K562 (cell line): Measurements from ENCODE around the gene RAX. TPM values are rescaled to one million over a fixed set of nuclear protein-coding genes. Genes with fewer than 3 reads are reported as not detected.

ENCODE experiments used
- ATAC-seq: fragments of 200-7000 bp; cut with Tn5 transposase; 3 replicates; pipeline ENCODE4 v1.9.1; 2020; ENCODE audit warnings: moderate library complexity
- BruUV-seq: library from RNA; stranded (reverse); fragments of 400-500 nt; replicated peaks from 2 replicates; lab custom pipeline; 2021; lab: Mats Ljungman, UMichigan
- CTCF ChIA-PET: fragments of 300-600 bp; formaldehyde crosslinking; extraction: SDS; loops from one replicate; lab custom pipeline; 2021; ENCODE audit warnings: low intra/inter-chr PET ratio; lab: Yijun Ruan, JAX
- POLR2A ChIA-PET: fragments of 300-600, 350-650 bp; sonication (Branson Sonifier 250); formaldehyde crosslinking; extraction: SDS; loops from one replicate; lab custom pipeline; 2021; ENCODE audit warnings: antibody characterized with exemption, inconsistent platforms; lab: Yijun Ruan, JAX
- DNase-seq, 4 experiments: peaks; one replicate each; pipeline versions ENCODE4 v3.0.0 to v3.0.0-alpha.2; 2011 to 2018; ENCODE audit warnings: low spot score in 3 of 4, mixed read lengths in 3 of 4; ENCODE audit errors: extremely low read depth in 1 of 4
- FAIRE-seq: peaks from 2 replicates; lab custom pipeline; 2011; peaks lifted over from hg19 to GRCh38; lab: Jason Lieb, UNC
- H2AFZ ChIP-seq: 2 replicates; pipeline ENCODE4 v1.6.0; 2011; ENCODE audit warnings: low read depth, low read length, control low read depth, inconsistent platforms
- H3K27ac ChIP-seq: fragments of 200-600 bp; 3 replicates; pipeline ENCODE4 v1.8.0; 2011; ENCODE audit warnings: low read depth, mild to moderate bottlenecking, control low read depth, inconsistent platforms, low read length, moderate library complexity, mixed read lengths; ENCODE audit errors: extremely low read depth
- H3K27me3 ChIP-seq, 2 experiments: fragments of 300-600 bp in 1 of 2; 2 replicates in 1 of 2; 3 replicates in 1 of 2; pipeline versions ENCODE4 v1.6.0 to v1.8.0; 2011; ENCODE audit warnings: inconsistent platforms in 2 of 2, low read length in 2 of 2, mild to moderate bottlenecking in 1 of 2, mixed read lengths in 1 of 2, moderate library complexity in 1 of 2; ENCODE audit not compliant: control insufficient read depth in 2 of 2, insufficient read depth in 2 of 2
- H3K36me3 ChIP-seq: fragments of 300-600 bp; 3 replicates; pipeline ENCODE4 v1.8.0; 2011; ENCODE audit warnings: mild to moderate bottlenecking, low read length, inconsistent platforms; ENCODE audit not compliant: control insufficient read depth, insufficient read depth
- H3K4me1 ChIP-seq, 2 experiments: fragments of 200-600 bp in 1 of 2; replicated peaks in 1 of 2; 2 replicates in 1 of 2; 3 replicates in 1 of 2; pipeline versions ENCODE4 v1.5.1 to v1.8.0; 2011; ENCODE audit warnings: inconsistent platforms in 2 of 2, low read length in 2 of 2, mild to moderate bottlenecking in 1 of 2, mixed read lengths in 1 of 2, moderate library complexity in 1 of 2; ENCODE audit not compliant: control insufficient read depth in 2 of 2, insufficient read depth in 2 of 2
- H3K4me2 ChIP-seq: 2 replicates; pipeline ENCODE4 v1.6.1; 2011; ENCODE audit warnings: low read length, control low read depth, inconsistent platforms, mixed read lengths; ENCODE audit not compliant: insufficient read depth
- H3K4me3 ChIP-seq: fragments of 200-600 bp; sonication (generic), shearing (Covaris generic); 2 replicates; pipeline ENCODE4 v1.5.1; 2016; ENCODE audit warnings: control low read depth, inconsistent platforms
- H3K79me2 ChIP-seq: fragments of 200-600 bp; 3 replicates; pipeline ENCODE4 v1.8.0; 2011; ENCODE audit warnings: low read length, inconsistent platforms; ENCODE audit not compliant: control insufficient read depth, insufficient read depth
- H3K9ac ChIP-seq, 2 experiments: 2 replicates each; pipeline versions ENCODE4 v1.6.0 to v1.6.1; 2011; ENCODE audit warnings: low read depth in 2 of 2, low read length in 2 of 2, control low read depth in 1 of 2, inconsistent platforms in 1 of 2, mild to moderate bottlenecking in 1 of 2, mixed read lengths in 1 of 2; ENCODE audit not compliant: insufficient read depth in 1 of 2
- H3K9me1 ChIP-seq: one replicate; pipeline ENCODE4 v1.6.0; 2011; ENCODE audit warnings: inconsistent platforms, mild to moderate bottlenecking, low read length, moderate library complexity; ENCODE audit not compliant: control insufficient read depth, insufficient read depth
- H3K9me3 ChIP-seq: replicated peaks from 2 replicates; pipeline ENCODE4 v1.5.1; 2011; ENCODE audit warnings: low read depth, low read length, inconsistent platforms; ENCODE audit not compliant: control insufficient read depth, insufficient read depth
- H4K20me1 ChIP-seq: replicated peaks from 2 replicates; pipeline ENCODE4 v1.6.1; 2011; ENCODE audit warnings: low read length, inconsistent platforms, mixed read lengths; ENCODE audit not compliant: control insufficient read depth, insufficient read depth
- KLF10 ChIP-seq: fragments of 250-450 bp; sonication (Bioruptor Pico); IDR thresholded peaks from 2 replicates; pipeline ENCODE4 v1.6.1; 2021; ENCODE audit warnings: matching md5 sums
- MBD2 ChIP-seq: sonication (generic); IDR thresholded peaks from 2 replicates; pipeline ENCODE4 v1.6.1; 2016; ENCODE audit warnings: low read depth, borderline replicate concordance
- NCOA6 ChIP-seq: fragments of 450-650 bp; IDR thresholded peaks from 2 replicates; pipeline ENCODE4 v1.6.1; 2017; ENCODE audit warnings: mild to moderate bottlenecking
- POLR3A ChIP-seq: IDR thresholded peaks from 2 replicates; pipeline ENCODE4 v1.6.1; 2011; ENCODE audit warnings: borderline replicate concordance, mild to moderate bottlenecking, moderate library complexity; ENCODE audit not compliant: insufficient read length, insufficient read depth; ENCODE audit errors: extremely low read depth
- SMARCC2 ChIP-seq: fragments of 450-650 bp; IDR thresholded peaks from 2 replicates; pipeline ENCODE4 v1.6.1; 2017; ENCODE audit warnings: antibody characterized with exemption, moderate library complexity, mild to moderate bottlenecking, low read depth
- TOE1 ChIP-seq, 2 experiments: fragments of 450-650 bp in 1 of 2; sonication (generic) in 1 of 2; formaldehyde crosslinking in 1 of 2; IDR thresholded peaks; 2 replicates each; pipeline versions ENCODE4 v1.7.1 to v1.8.0; 2016 to 2022; ENCODE audit warnings: borderline replicate concordance in 2 of 2, mild to moderate bottlenecking in 2 of 2, antibody characterized with exemption in 1 of 2, inconsistent platforms in 1 of 2, low read depth in 1 of 2, missing genetic modification reagents in 1 of 2, moderate library complexity in 1 of 2
- YY1 ChIP-seq, 3 experiments: IDR thresholded peaks; 2 replicates each; pipeline ENCODE4 v1.6.1; 2011; ENCODE audit warnings: low read length in 2 of 3, mild to moderate bottlenecking in 2 of 3, moderate library complexity in 2 of 3, borderline replicate concordance in 1 of 3, control low read depth in 1 of 3, low read depth in 1 of 3; ENCODE audit not compliant: insufficient read depth in 3 of 3, insufficient replicate concordance in 2 of 3, control insufficient read depth in 1 of 3, insufficient read length in 1 of 3; ENCODE audit errors: extremely low read depth in 1 of 3
- ZBTB1 ChIP-seq: sonication (generic); formaldehyde crosslinking; IDR thresholded peaks from 2 replicates; pipeline ENCODE4 v1.8.1; 2023; ENCODE audit warnings: missing genetic modification reagents, low read depth, mild to moderate bottlenecking, borderline replicate concordance
- ZBTB8A ChIP-seq: fragments of 450-650 bp; IDR thresholded peaks from 2 replicates; pipeline ENCODE4 v1.6.1; 2018; ENCODE audit warnings: mild to moderate bottlenecking, moderate library complexity; ENCODE audit not compliant: partially characterized antibody
- ZNF197 ChIP-seq: fragments of 200-800 bp; sonication (Bioruptor generic); IDR thresholded peaks from 2 replicates; pipeline ENCODE4 v1.6.1; 2016; ENCODE audit warnings: low read depth, missing genetic modification characterization, missing compliant biosample characterization
- WGBS: fragments of 100-300 bp; shearing (Covaris generic); methylation state at CpG from one replicate; pipeline ENCODE4 v1.1.6; 2016; ENCODE audit warnings: low coverage, mixed read lengths; ENCODE audit not compliant: insufficient coverage; ENCODE audit errors: missing lambda C conversion rate; 5-methylcytosine and 5-hydroxymethylcytosine counted together
- in situ Hi-C: fragments of 300-500 bp; cut with MboI; formaldehyde crosslinking; loops from 4 replicates; pipeline ENCODE4 v1.15.0; 2018; ENCODE audit warnings: inconsistent platforms, mixed read lengths
- intact Hi-C: fragments of 100-400 bp; cut with micrococcal nuclease; formaldehyde crosslinking; loops from 2 replicates; pipeline ENCODE4 v1.14.2; 2022
- polyA plus RNA-seq, 8 experiments: library from polyadenylated mRNA; depleted of rRNA in 4 of 8; stranded (reverse) in 5 of 8; unstranded in 3 of 8; fragments of >200 nt; fragmentation: Nextera tagmentation in 2 of 8; fragmentation: Illumina TruSeq in 1 of 8; extraction: Ambion mirVana in 2 of 8; extraction: Trizol in 1 of 8; gene quantifications; 2 replicates each; pipeline versions ENCODE4 v1.2.1 to v1.2.3, GENCODE V29; 2011 to 2014; ENCODE audit warnings: inconsistent platforms in 1 of 8, missing spikeins in 1 of 8
- total RNA-seq, 7 experiments: library from RNA; depleted of rRNA in 6 of 7; stranded (reverse); fragments of >200 nt in 6 of 7; fragmentation: Illumina TruSeq in 2 of 7; extraction: Trizol in 2 of 7; gene quantifications; 2 replicates each; pipeline versions ENCODE4 v1.2.1 to v1.2.3, GENCODE V29; 2011 to 2021; ENCODE audit warnings: low replicate concordance in 1 of 7
- TF ChIP-seq, protein P1 (sequence below), 2 experiments: IDR thresholded peaks; 2 replicates each; pipeline ENCODE4 v1.6.1; 2011; ENCODE audit warnings: borderline replicate concordance in 1 of 2, control low read depth in 1 of 2, low read depth in 1 of 2, low read length in 1 of 2, mild to moderate bottlenecking in 1 of 2, mixed read lengths in 1 of 2, moderate library complexity in 1 of 2; ENCODE audit not compliant: insufficient read depth in 1 of 2, insufficient read length in 1 of 2, poor library complexity in 1 of 2, severe bottlenecking in 1 of 2; ENCODE audit errors: extremely low read depth in 1 of 2
- TF ChIP-seq, protein P2 (sequence below): fragments of 250-450 bp; sonication (Bioruptor Pico); IDR thresholded peaks from 2 replicates; pipeline ENCODE4 v1.8.0; 2022; ENCODE audit warnings: inconsistent platforms

Gene RAX
- total and polyA plus RNA-seq, 9 of the 15 experiments (the other 6 are each of a cell fraction or from before 2014, with no cell fraction given): not detected

GRCh38 chr18:59263661-59264060 is 9.6 kb downstream of the RAX start:
- in situ Hi-C loops: no loop called here
- Histone ChIP-seq H3K27me3 (peaks cover 2 to 27% of the 10 kb centered on the region in 2 experiments; a peak in 3 of 5 replicates), H2AFZ (no peak overlapping the region), H3K4me1 (peaks cover 0 to 12% of the 10 kb centered on the region in 2 experiments; a peak in 2 of 5 replicates), H3K9ac (no peak overlapping the region), H4K20me1 (no peaks in the 10 kb centered on the region), H3K4me3 (no peak overlapping the region), H3K36me3 (no peaks in the 10 kb centered on the region), H3K9me3 (no peaks in the 10 kb centered on the region), H3K4me2 (no peak overlapping the region), H3K27ac (no peak overlapping the region), H3K79me2 (no peaks in the 10 kb centered on the region), H3K9me1 (no peaks in the 10 kb centered on the region)
- TF ChIP-seq ZNF197 (CRISPR knock-in tag) (no peak), ZBTB1 (CRISPR knock-in tag) (no peak), ZBTB8A (no peak), YY1 (IDR thresholded peaks at IDR 0.05; ENCODE audit: borderline replicate concordance in 1 of 3, control insufficient read depth in 1 of 3, extremely low read depth in 1 of 3, insufficient read depth in 3 of 3, insufficient read length in 1 of 3, insufficient replicate concordance in 2 of 3, low read depth in 1 of 3, low read length in 2 of 3) (no peak), KLF10 (CRISPR knock-in tag) (no peak), TOE1 (IDR thresholded peaks at IDR 0.05; ENCODE audit: borderline replicate concordance) (no peak), TOE1 (CRISPR knock-in tag; IDR thresholded peaks at IDR 0.05; ENCODE audit: borderline replicate concordance, low read depth) (no peak), SMARCC2 (no peak), MBD2 (no peak), POLR3A (no peak), NCOA6 (no peak)
- TF ChIP-seq, protein P1, sequence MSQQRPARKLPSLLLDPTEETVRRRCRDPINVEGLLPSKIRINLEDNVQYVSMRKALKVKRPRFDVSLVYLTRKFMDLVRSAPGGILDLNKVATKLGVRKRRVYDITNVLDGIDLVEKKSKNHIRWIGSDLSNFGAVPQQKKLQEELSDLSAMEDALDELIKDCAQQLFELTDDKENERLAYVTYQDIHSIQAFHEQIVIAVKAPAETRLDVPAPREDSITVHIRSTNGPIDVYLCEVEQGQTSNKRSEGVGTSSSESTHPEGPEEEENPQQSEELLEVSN (IDR thresholded peaks at IDR 0.05; ENCODE audit: borderline replicate concordance in 1 of 2, extremely low read depth in 1 of 2, insufficient read depth in 1 of 2, insufficient read length in 1 of 2, low read depth in 1 of 2, low read length in 1 of 2, poor library complexity in 1 of 2, severe bottlenecking in 1 of 2): no peak
- TF ChIP-seq, protein P2, sequence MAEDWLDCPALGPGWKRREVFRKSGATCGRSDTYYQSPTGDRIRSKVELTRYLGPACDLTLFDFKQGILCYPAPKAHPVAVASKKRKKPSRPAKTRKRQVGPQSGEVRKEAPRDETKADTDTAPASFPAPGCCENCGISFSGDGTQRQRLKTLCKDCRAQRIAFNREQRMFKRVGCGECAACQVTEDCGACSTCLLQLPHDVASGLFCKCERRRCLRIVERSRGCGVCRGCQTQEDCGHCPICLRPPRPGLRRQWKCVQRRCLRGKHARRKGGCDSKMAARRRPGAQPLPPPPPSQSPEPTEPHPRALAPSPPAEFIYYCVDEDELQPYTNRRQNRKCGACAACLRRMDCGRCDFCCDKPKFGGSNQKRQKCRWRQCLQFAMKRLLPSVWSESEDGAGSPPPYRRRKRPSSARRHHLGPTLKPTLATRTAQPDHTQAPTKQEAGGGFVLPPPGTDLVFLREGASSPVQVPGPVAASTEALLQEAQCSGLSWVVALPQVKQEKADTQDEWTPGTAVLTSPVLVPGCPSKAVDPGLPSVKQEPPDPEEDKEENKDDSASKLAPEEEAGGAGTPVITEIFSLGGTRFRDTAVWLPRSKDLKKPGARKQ (CRISPR knock-in tag): no peak
- no TSS peak for BruUV-seq
- ChIA-PET CTCF (no interaction called here), POLR2A (interaction anchor here (0.6 kb wide), 1 partner anchor 194 kb away, joined by 3 read pairs; no protein-coding TSS in a partner anchor)
- FAIRE-seq (no peak), DNase-seq (no peak), ATAC-seq (no peak)
- intact Hi-C loops: no loop called here
- WGBS: 0% methylated on average over 10 of the region's 16 CpGs
